ENCODE data around the gene TP53I3.

DNA sequence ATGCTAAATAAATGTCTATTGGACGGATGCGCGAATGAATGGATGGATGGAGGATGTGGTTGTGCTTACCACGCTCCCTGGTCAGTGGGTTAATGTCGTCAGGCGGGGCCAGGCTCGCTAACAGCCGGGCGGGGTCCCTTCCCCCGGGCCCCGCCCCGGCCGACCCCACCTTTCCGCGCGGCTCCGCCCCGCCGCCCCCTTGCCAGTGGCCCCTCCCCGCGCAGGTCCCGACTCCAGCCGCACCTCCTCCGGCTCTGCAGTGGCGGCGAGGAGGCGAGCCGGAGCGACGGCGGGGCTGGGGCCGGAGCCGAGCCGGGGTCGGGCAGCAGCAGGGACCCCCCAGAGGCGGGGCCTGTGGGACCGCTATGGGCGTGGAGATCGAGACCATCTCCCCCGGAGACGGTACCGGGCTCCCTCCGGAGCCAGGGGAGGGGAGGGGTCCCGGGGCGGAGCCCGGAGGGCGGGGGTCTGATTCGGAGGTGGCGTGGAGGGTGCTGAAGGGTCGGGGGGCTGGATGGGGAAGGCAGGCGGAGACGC, 35.1 kb downstream of the TP53I3 start, which contains the start of gene FKBP1B:
- peak in 1 of 2 donors; percentile 69 for TF ChIP-seq POLR2A (IDR thresholded peaks at IDR 0.05)
- TF ChIP-seq, protein P1, sequence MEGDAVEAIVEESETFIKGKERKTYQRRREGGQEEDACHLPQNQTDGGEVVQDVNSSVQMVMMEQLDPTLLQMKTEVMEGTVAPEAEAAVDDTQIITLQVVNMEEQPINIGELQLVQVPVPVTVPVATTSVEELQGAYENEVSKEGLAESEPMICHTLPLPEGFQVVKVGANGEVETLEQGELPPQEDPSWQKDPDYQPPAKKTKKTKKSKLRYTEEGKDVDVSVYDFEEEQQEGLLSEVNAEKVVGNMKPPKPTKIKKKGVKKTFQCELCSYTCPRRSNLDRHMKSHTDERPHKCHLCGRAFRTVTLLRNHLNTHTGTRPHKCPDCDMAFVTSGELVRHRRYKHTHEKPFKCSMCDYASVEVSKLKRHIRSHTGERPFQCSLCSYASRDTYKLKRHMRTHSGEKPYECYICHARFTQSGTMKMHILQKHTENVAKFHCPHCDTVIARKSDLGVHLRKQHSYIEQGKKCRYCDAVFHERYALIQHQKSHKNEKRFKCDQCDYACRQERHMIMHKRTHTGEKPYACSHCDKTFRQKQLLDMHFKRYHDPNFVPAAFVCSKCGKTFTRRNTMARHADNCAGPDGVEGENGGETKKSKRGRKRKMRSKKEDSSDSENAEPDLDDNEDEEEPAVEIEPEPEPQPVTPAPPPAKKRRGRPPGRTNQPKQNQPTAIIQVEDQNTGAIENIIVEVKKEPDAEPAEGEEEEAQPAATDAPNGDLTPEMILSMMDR (IDR thresholded peaks at IDR 0.05): no peak
